GM23338 (cell line): ENCODE results near the gene TRIM63.

ENCODE experiments used
- CTCF ChIP-seq, 2 experiments: fragments of 200-600 bp in 1 of 2; sonication (generic) in 1 of 2; conservative IDR thresholded peaks; 2 replicates each; pipeline versions ENCODE4 v1.5.1 to v1.6.1; 2016 to 2017; ENCODE audit warnings: antibody characterized with exemption in 2 of 2, low read depth in 2 of 2, mild to moderate bottlenecking in 2 of 2, moderate library complexity in 1 of 2
- EZH2 ChIP-seq: fragments of 200-600 bp; sonication (generic); IDR thresholded peaks from one replicate; pipeline ENCODE4 v1.8.0; 2017; ENCODE audit warnings: antibody characterized with exemption, mild to moderate bottlenecking, low read depth; ENCODE audit not compliant: unreplicated experiment

DNA sequence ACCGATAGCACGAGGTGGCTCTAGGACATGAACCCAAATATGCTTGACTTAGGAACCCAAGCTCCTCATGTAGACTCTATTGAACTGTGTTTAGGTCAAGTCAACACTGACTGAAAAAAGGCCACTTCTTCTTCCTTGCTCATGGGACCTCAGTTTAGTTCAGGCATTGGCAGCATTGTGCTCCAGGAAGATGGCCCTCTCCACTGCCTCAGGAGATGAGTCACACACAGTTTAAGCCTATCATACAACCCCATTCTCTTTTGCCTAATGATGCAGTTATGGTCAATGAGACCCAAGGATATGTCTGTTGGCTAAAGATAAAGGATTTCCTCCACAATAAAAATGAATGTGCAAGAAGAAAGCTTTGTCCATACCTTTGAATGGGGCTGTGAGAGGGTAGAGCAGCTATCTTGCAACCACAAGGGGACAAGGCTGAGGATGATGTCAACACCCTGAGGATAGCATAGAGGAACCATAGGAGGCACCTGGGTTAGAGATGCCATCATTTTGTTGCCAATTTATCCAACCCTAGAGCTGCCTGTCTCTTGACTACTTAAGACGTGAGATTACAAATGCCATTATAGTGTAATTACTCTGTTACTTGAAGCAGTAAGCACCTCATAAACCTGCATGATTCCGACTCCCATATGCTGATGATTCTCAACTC, 3.0 kb upstream of the TRIM63 start:
- TF ChIP-seq CTCF (conservative IDR thresholded peaks at IDR 0.05; ENCODE audit: low read depth in 2 of 2) (no peak), EZH2 (no peak)
